Neutrophil (primary cell): ENCODE measurements around the gene FAM156B.
"Not testable (repeated sequence)": the region's sequence is repeated elsewhere in the genome, so short reads cannot be mapped to it uniquely, and the experiment has no call there.

Experiments used
- H3K27ac ChIP-seq: fragments of 200-600 bp; sonication (generic); 2 replicates; pipeline ENCODE4 v1.5.1; 2016; ENCODE audit warnings: mild to moderate bottlenecking, moderate library complexity
- H3K27me3 ChIP-seq: fragments of 200-600 bp; sonication (generic); 2 replicates; pipeline ENCODE4 v1.6.0; 2016; ENCODE audit warnings: mild to moderate bottlenecking
- H3K36me3 ChIP-seq: fragments of 200-600 bp; sonication (generic); 2 replicates; pipeline ENCODE4 v1.5.1; 2017
- H3K4me1 ChIP-seq, 2 experiments: fragments of 200-600 bp in 1 of 2; sonication (generic) in 1 of 2; 1 replicate in 1 of 2; 2 replicates in 1 of 2; pipeline versions ENCODE4 v1.5.1 to v1.6.1; 2013 to 2016; ENCODE audit warnings: low read depth in 1 of 2, low read length in 1 of 2, mild to moderate bottlenecking in 1 of 2, moderate library complexity in 1 of 2; ENCODE audit not compliant: control insufficient read depth in 1 of 2, insufficient read depth in 1 of 2
- H3K4me3 ChIP-seq, 2 experiments: fragments of 200-600 bp in 1 of 2; sonication (generic) in 1 of 2; 1 replicate in 1 of 2; 2 replicates in 1 of 2; pipeline ENCODE4 v1.5.1; 2013 to 2016; ENCODE audit warnings: low read depth in 1 of 2, low read length in 1 of 2, mild to moderate bottlenecking in 1 of 2, moderate library complexity in 1 of 2
- H3K9me3 ChIP-seq: fragments of 200-600 bp; sonication (generic); 2 replicates; pipeline ENCODE4 v1.5.1; 2016

Gene FAM156B

DNA sequence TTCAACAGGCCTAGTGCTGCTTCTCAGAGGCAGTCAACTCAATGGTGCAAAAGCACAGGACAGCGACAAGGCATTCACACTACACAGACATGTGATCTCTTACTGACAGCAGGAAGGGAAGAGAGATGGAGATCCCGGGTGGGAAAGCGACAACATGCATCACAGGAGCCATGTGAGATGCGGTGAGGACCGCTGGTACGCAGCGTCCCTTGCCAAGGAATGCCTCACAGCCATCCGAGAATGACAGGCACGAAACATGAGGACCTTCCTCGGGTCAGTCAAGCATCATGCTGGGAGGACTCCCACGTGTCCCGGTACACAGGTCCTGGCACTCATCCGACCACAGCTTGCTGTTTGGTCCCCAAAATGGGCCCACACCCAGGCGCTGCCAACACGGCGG, 50.4 kb downstream of the FAM156B start:
- H3K27me3 ChIP-seq, H3K9me3 ChIP-seq, H3K36me3 ChIP-seq, H3K4me3 ChIP-seq, H3K27ac ChIP-seq, H3K4me1 ChIP-seq: not testable (repeated sequence)

DNA sequence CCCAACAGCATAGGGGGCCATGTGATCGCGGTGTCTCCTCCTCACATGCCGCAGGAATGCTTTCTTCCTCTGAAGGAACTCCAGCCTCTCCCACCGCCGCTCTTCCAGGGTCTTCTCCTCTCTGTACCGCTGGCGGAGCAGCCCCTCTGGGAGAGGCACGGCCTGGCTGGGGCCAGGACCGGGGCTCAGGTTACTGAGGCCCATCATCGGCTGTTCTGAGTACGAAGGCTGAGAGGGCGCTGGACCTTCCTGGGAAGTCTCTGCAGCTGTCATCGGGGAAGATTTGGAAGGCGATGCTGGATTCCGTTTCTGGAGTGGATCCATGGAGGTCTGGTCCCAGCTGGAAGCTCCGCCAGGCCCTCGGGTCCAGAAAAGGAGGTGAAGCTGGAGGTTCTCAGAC, 51.1 kb downstream of the FAM156B start:
- not testable (repeated sequence) for H3K4me3 ChIP-seq, H3K4me1 ChIP-seq, H3K36me3 ChIP-seq, H3K27ac ChIP-seq, H3K9me3 ChIP-seq, H3K27me3 ChIP-seq

DNA sequence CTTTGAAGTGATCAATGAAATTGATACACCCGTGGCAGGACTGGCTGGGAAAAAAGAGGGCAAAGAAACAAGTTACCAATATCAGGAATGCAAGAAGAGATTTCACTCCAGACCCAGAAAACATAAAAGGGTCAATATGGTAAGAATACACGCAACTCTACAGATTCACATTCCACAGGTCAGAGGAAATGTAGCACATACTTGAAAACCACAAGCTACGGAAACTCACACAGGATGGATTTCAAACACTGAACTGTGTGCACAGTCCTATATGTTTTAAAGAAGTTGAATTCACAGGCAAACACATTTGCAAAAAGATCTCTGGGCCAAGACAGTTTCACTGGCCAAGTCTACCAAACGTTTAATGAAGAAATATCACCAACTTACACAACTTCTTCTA, 52.2 kb downstream of the FAM156B start:
- not testable (repeated sequence) for H3K27ac ChIP-seq, H3K36me3 ChIP-seq, H3K27me3 ChIP-seq, H3K9me3 ChIP-seq, H3K4me1 ChIP-seq, H3K4me3 ChIP-seq

DNA sequence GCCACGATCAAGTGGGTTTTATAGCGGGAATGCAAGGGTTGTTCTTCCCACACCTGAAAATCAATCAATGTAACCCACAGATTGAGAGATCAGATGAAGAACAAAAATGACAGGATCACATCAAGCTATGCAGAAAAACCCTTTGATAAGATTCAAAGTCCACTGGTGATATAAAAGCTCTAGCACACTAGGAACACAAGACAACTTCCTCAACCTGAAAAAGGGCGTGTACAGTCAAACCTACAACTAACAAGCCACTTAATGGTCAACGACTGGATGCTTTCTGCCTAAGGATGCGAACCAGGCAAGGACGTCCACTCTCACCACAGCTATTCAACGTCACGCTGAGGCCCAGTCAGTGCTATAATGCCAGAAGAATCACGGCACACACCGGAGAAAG, 52.8 kb downstream of the FAM156B start:
- not testable (repeated sequence) for H3K9me3 ChIP-seq, H3K36me3 ChIP-seq, H3K27me3 ChIP-seq

More for the DNA sequence above, 52.8 kb downstream of the FAM156B start:
- H3K4me3 ChIP-seq, H3K4me1 ChIP-seq, H3K27ac ChIP-seq: not testable (repeated sequence)
